GM12864 (cell line): ENCODE data around the gene CYTH1.

ENCODE experiments used
- DNase-seq: peaks from one replicate; pipeline ENCODE4 v3.0.0-alpha.2; 2011; ENCODE audit warnings: low read depth
- H3K4me3 ChIP-seq: 2 replicates; pipeline ENCODE4 v1.5.1; 2011; ENCODE audit warnings: mild to moderate bottlenecking, low read depth, low read length, control low read depth
- TF ChIP-seq, protein P1 (sequence below): IDR thresholded peaks from 2 replicates; pipeline ENCODE4 v1.5.1; 2011; ENCODE audit warnings: low read depth, mild to moderate bottlenecking, moderate library complexity, low read length, control low read depth, inconsistent platforms; ENCODE audit errors: missing control alignments

The CYTH1 gene

DNA sequence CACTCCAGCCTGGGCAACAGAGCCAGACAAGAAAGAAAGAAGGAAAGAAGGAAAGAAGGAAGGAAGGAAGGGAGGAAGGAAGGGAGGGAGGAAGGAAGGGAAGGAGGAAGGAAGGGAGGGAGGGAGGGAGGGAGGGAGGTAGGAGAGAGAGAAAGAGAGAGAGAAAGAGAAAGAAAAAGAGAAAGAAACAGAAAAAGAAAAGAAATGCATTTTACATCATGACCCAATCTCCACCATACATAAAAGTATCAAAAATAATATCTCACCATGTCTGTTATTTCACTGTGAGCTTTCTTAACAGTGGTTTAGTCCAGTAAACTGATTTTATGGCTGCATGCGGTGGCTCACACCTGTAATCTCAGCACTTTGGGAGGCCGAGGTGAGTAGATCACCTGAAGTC lies 70.0 kb downstream of the CYTH1 start:
- TF ChIP-seq, protein P1, sequence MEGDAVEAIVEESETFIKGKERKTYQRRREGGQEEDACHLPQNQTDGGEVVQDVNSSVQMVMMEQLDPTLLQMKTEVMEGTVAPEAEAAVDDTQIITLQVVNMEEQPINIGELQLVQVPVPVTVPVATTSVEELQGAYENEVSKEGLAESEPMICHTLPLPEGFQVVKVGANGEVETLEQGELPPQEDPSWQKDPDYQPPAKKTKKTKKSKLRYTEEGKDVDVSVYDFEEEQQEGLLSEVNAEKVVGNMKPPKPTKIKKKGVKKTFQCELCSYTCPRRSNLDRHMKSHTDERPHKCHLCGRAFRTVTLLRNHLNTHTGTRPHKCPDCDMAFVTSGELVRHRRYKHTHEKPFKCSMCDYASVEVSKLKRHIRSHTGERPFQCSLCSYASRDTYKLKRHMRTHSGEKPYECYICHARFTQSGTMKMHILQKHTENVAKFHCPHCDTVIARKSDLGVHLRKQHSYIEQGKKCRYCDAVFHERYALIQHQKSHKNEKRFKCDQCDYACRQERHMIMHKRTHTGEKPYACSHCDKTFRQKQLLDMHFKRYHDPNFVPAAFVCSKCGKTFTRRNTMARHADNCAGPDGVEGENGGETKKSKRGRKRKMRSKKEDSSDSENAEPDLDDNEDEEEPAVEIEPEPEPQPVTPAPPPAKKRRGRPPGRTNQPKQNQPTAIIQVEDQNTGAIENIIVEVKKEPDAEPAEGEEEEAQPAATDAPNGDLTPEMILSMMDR: no peak
- DNase-seq: no peak
- no peak overlapping the region for H3K4me3 ChIP-seq

DNA sequence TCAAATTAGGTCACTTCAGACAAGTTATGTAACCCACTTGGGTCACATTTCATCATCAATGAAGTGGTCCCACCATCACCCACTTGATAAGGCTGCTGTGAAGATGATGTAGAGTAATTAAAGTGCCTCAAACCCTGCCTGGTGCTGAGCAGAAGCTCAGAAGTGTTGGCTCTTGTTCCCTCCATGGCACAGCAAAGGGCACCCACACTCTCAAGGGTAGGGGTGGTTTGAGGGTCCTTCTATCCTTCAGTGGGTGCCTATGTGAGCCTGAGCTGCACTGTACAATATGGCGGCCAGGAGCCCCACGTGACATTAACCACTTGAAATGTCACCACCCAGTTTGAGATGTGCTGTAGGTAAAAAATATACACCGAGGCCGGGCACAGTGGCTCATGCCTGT lies 71.5 kb downstream of the CYTH1 start:
- DNase-seq: no peak
- H3K4me3 ChIP-seq: peak overlapping the region; percentile 41; the same call in 1 of the 2 replicates

DNA sequence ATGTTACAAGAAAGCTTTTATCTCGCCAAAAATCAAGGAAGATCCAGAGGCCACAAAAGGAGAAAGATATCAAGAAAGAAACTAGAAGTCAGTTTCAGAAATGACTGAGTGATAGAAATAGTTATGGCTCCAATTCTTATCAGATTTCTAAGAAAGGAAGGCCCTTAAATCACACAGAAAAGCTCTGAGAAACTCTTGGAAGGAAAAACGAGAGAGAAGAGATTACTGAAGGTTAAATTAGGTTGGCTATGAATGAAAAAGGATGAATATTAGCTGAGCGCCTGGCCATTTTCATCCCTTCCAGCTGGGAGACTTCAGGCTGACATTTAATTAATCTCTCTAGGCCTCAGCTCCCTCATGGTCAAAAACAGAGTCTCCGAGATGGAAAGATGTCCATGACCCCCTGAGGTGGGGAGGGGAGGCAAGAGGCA lies 72.3 kb downstream of the CYTH1 start:
- DNase-seq: no peak
- peak overlapping the region; percentile 41 for H3K4me3 ChIP-seq
- TF ChIP-seq, protein P1: no peak

More for the DNA sequence above, 71.5 kb downstream of the CYTH1 start:
- TF ChIP-seq, protein P1: no peak

DNA sequence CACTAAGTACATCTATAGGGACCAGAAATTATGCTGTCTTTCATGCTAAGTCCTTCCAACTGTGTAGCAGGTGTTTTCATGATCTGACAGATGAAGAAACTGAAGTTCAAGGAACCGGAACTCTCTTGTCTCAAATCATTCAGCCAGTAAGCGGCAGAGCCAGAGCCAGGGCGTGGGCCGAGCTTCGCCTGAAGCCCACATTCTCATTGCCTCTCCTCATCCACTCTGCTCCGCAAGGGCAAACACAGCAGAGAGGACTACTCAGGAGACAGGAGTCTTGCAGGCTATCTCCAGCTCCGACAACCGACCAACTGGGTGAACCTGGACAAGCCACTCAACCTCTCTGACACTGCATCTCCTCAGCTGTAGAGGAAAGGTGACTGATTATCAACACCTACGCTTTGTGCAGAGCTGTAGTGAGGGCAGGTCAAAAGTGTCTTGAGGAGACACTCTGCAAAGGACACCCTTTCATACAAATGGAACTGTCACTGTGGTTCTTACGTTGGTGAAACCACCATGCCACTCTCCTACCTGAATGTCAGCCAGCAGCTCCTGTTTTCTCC lies 72.9 kb downstream of the CYTH1 start:
- TF ChIP-seq, protein P1: no peak
- peak; percentile 82 for DNase-seq
- peak overlapping the region; percentile 41 for H3K4me3 ChIP-seq

DNA sequence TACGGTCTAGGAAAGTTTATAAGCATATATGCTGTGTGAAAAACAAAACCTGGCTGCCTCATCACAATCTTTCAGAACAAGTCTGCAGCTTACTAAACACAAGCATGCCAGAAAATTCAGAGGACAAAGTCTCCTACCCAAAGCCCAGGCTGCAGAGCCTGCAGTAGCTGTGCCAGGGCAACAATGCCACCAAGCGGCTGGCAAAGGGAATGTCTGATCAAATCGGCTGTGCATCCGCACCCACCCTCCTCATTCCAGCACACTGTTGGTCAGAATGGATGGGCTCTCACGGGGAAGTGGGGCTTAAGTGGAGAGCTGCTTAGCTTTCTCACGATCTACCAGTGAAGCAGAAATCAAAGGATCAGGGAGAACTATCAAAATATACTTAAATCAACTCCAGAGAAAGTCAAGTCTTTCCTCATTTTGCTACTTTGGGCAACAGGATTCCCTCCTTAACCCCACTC lies 73.5 kb downstream of the CYTH1 start:
- DNase-seq: peak; percentile 77
- H3K4me3 ChIP-seq: peak overlapping the region; percentile 10; the same call in 1 of the 2 replicates

DNA sequence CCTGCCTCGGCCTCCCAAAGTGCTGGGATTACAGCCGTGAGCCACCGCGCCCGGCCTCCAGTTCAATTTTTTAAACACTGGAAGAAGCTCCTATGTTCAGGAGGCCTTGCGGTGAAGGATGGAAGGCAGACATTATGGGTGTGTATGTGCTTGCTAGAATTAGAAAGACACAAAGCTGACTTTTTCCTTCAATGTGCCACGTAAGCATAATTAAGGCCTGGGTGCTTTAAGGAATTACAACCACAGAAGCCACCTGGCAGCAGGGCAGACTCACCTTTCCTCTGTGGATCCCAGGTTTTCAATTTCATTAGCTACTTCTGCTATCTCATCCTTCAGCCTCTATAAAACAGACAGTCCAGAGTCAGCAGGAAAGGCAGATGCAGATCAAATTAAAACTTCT lies 74.2 kb downstream of the CYTH1 start:
- no peak for DNase-seq
- H3K4me3 ChIP-seq: no peak overlapping the region; the same call in 1 of the 2 replicates
- TF ChIP-seq, protein P1: no peak

More for the DNA sequence above, 73.5 kb downstream of the CYTH1 start:
- TF ChIP-seq, protein P1: peak; percentile 82

DNA sequence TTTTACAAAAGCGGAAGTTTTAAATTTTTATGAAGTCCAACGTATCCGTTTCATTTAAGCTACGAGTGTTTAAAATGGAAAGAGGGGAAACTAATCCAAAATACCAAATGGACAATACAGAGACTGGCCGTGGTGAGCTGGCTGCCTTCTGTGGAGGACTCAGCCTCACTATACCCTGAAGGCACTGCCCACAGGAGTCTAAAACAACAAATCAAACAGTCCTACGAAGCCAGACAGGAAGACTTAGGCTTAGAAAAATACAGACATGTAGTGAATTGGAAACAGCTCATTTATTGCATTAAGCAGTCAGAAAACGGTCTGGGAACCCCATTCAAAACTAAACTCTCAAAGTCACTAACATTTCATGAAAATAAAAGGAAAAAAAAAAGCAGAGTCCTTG lies 75.1 kb downstream of the CYTH1 start:
- no peak for DNase-seq
- no peak overlapping the region; the same call in 1 of the 2 replicates for H3K4me3 ChIP-seq
- TF ChIP-seq, protein P1: no peak
